HG02759 (cell line): ENCODE data around the gene TBX6.

Source experiments
- ATAC-seq: cut with Tn5 transposase; IDR thresholded peaks from one replicate; pipeline ENCODE4 v1.9.1; 2021; ENCODE audit warnings: mild to moderate bottlenecking, moderate library complexity; ENCODE audit not compliant: unreplicated experiment

Gene TBX6

DNA sequence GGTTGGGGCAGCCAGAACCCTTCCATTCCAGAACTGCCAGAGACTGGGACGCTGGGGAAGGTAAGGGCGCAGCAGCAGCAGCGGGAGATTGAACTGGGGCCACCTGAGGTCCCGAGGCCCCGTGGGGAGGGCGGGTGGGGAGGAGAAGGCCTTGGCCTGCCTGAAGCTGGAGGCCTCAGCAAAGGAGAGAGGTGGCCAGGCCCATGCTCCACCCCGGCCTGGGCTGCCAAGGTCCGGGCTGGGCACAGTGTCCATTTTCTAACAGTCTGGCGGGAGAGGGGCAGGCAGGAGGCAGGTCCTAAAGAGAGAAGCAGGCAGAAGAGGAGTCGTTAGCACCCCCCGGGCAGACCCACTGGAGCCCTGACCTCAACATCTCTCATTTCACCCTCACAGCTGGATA, 22.7 kb upstream of the TBX6 start:
- no peak for ATAC-seq

GRCh38 chr16:30113711-30114333, 22.1 kb upstream of the TBX6 start:
- no peak for ATAC-seq

DNA sequence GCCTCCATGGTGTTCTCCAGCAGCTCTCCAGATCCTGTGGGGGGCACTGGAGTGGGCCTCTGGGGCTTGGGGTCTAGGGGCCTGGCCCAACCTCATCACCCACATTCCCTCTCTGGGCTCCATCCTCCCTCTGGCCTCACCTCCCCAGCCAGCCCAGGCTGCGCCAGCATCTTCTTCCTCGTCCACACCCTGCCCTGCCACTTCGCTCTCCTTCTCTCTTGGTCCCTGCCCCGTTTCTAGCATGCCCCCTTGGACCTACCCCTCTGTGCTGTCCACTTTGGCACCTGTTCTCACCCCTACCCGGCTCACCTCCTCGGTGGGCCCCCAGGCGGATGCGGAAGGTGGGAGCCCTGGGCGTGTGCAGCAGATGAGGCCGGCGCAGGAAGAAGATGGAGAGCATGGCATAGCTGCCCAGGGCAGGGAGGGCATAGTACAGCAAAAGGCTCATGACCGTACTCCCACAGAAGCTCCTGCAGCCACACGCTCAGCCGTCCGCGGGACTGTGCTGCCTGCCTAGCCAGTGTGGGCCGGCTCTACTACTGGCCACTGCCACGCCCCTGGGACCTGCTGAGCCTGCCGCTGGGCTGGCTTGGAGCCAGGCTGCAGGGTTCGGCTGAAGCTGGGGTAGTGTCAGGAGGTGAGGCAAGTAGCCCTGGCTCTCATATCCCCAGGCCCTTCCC, 21.4 kb upstream of the TBX6 start, which contains the start of gene GDPD3:
TSS of gene GDPD3 (minus strand) at position 507 of the 680 bp plus-strand sequence. CDS start at position 448, 59 bp downstream.
- no peak for ATAC-seq

- ATAC-seq: no peak
Measured at GRCh38 chr16:30112197-30113030, 20.7 kb upstream of the TBX6 start.

DNA sequence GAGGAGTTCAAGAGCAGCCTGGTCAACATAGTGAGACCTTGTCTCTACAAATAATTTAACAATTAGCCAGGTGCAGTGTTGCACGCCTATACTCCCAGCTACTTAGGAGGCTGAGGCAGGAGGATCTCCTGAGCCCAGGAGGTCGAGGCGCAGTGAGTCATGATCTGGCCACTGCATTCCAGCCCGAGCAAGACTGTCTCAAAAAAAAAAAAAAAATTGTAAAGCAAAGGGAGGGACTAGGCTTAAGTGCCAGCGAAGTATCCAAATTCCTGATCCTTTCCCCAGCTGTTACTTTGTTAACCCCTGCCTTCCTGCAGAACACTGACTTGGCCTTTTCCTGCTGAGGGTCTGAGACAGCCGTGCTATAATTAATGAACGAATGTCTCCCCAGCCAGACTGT, 18.9 kb upstream of the TBX6 start:
- no peak for ATAC-seq

DNA sequence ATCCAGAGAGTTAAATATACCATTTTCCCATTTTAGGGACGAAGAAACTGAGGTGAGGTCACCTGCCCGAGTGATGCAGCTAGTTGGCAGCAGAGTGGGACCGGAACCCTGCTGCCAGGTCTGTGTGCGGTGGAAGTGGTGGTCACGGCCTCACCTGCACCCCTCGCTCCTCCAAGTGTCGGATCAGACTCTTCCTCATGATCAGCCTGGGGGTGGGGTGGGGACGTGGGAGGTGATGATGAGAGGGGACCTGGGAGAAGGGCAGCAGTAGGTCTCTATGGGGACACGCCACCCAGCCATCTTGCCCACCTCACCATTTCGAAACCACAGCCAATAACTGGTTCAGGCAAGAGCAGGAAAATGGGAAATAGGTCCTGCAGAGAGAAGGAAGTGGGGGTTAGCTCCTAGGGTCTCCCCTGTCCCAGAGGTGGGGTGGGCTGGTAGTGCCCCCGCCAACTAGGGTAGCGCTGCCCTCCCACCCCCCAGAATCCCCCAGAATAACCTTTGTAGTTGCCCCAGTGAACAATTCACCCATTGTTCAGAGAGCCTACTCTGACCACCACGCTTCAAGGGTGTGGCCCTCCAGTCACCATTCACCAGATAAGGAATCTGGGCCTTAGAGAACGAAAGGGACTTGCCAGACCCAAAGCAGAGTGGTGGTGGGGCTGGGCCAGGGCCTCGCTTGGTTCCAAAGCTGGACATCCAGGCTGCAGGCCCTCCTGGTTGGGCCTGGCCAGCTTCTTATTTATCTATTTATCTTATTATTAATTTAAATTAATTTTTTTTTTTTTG, 16.5 kb upstream of the TBX6 start:
- ATAC-seq: no peak

DNA sequence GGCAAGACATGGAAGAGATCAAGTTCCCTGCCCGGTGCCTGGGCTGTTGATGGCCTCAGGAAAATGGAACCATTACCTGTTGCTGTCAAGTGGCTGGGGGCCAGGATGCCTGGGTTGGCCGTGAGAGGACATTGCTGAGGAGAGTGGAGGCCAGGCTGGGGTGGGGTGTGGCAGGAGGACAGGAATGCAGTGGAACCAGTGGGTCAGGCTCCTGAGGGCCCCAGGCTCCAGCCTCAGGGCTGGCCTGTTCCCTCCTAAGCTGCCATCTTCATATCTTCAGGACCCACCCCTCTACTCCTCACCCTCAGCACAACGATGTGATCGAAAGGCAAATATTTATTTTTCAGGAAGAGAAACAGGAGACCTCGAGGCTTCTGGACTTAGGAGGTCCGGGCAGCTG, 12.8 kb upstream of the TBX6 start:
- no peak for ATAC-seq

- no peak for ATAC-seq
Measured at GRCh38 chr16:30104090-30104489, 12.4 kb upstream of the TBX6 start.

DNA sequence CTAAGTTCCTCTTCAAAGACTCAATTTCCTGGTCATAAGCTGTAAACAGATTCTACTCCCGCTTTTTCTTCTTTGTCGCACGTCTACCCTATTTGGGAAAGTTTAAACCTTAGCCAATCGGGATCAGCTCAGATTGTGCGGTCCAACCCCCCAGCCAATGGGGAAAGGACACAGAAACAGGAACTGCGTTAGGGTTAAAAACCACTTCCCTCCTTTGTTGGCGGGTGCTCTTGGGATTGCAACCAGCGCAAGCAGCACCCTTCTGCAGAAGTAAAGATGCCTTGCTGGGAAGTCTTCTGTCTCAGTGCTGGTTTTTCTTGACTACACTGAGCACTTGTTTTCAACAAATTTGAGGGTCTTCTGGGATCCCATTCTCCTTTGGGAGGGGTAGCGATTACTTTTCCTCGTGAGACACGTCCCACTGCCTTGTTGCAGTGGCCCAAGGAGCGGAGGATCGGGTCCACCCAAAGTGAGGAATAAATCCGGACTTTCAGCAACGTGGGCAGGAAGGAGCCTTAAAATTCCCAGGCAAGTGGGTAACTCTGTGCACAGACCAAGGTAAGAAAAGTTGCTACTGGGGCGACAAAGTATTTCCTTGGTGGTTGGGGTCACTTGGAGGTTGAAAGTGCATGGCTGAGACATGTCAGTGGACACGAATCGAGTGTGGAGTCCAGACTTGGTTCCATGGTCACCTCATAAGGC, 5.3 kb upstream of the TBX6 start:
- no peak for ATAC-seq

DNA sequence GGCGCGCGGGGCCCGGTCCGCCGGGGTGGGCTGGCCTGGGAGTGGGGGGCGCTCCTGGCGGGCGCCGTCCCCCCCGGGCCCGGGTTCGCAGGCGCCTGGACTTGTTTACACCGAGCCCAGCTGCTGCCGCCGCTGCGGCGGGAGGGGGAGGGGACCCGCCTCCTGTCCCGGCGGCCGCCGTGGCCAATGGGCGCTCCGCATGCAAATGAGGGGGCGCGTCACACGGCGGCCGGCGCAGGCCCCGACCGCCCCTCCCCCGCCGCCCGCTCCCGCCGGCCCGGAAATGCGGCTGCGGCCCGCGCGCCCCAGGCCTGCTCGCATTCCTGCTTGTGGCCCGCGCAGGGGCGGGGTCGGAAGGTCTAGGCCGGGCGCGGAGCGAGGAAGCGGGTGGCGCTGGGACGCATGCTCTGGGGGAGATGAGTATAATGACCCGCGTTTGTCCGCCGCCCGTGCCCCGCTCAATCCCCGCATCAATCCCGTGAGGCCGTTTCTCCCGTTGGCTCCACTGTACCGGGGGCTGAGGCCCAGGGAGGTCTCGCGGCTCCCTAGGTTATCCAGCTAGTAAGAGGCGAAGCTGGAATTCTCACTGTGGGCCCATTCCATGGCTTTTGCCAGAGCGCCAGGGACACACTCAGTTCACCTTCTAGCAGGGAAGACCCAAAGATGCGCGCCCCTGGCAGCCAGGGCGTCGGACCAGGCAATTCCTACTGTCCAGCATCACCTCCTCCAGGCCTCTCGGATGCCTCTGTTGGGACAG, 4.6 kb upstream of the TBX6 start, which contains the start of gene YPEL3:
TSS of gene YPEL3 (minus strand) at position 109 of the 757 bp plus-strand sequence. CDS start 731 bp downstream, outside the sequence.
- ATAC-seq: peak; percentile 65

- no peak for ATAC-seq
Measured at GRCh38 chr16:30095166-30096078, 3.7 kb upstream of the TBX6 start.

- ATAC-seq: no peak
Measured at GRCh38 chr16:30094541-30095165, 2.9 kb upstream of the TBX6 start.

GRCh38 chr16:30092373-30093010, 768 bp upstream of the TBX6 start:
- ATAC-seq: peak; percentile 42

DNA sequence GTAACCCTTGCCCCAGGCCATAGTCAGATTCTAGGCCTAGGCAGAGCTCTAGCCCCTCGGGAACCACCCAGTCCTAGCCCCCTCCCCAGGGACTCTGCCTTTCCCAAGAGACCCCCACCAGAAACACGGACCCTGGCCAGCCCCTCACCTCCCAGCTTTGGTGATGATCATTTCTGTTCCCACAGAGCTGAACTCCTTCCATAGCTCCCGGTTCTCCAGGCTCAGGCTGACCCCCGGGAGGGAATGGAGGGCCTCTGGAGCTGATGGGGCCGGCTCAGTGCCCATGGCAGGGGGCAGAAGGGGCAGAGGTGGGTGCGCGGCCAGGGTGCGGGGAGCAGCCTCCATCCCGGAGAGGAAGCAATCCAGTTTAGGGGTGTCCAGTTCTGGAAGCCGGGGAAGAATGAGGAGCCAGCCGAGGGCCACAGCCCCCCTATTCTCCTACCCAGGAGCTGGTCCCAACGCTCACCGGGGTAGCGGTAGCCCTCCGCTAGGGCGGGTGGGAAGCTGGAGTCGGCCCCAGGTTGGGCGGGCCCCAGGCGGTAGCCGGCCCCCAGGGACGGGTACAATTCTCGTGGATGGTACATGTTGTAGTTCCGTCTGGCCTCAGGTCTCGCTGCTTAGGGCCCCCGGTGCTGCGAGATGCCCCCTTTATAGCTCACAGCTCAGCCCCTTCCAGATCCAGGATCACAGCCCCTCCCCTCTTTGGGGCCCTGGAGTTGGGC, 953 bp downstream of the TBX6 start:
- no peak for ATAC-seq

DNA sequence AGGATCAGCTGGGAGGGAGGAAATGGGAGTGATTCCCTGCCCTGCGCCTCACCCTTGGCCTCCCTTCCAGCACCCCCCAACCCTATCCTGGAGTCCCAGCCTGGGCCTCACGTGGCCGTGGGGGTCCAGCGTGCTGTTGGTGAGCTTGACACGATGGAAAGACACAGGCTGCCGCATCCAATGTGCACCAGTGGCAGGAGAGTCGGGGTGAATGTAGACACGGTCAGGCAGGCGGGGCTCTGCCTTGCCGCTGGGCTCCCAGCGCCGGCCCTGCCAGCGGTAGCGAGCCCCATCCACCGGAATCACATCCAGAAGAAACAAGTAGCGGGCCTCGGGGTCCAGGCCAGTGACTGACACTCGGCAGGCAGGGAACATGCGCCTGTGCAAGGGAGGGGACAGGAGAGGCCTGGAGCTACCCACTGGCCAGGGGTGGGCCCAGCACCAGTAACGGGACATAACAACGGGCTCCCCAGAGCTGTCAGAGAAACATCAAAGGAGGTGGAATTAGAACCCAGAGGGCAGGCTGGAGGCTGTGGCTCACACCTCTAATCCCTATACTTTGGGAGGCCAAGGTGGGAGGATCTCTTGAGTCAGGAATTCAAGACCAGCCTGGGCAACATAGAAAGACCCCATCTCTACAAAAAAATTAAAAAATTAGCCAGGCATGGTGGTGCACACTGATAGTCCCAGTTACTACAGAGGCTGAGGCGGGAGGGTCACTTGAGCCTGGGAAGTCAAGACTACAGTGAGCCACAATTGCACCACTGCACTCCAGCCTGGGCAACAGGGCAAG, 2.7 kb downstream of the TBX6 start:
- ATAC-seq: no peak

DNA sequence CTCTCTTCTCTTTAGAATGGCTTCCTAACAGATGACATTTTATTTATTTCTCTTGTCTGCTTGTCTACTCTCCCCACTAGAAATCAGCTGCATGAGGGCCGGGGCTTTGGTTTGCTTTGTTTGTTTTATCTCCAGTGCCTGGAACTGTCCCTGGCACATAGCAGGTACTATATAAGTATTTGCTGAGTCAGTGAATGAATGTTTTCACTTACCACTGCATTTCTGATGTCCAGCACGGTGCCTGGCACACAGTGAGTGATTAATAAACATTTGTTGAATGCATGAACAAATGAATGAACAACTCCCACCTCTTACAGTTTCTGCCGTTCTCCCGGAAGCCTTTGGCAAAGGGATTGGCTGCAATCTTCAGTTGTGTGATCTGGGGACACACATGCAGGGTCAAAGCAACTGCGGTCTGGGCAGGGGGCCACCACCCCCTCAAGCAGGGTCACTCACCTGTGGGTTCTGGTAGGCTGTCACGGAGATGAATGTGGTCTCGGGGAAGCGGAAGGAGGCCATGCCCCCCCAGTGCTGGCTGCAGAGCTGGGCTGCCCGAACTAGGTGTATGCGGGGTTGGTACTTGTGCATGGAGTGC, 3.4 kb downstream of the TBX6 start:
- no peak for ATAC-seq
